A549 (cell line): ENCODE data around the gene RBMS3. TPM values are rescaled to one million over a fixed set of nuclear protein-coding genes. Genes with fewer than 3 reads are reported as not detected.

Source experiments
- ATAC-seq, 2 experiments: fragments of 200-7000 bp in 1 of 2; fragments of >200 bp in 1 of 2; cut with Nextera tagmentation in 1 of 2; cut with Tn5 transposase in 1 of 2; 3 replicates each; pipeline versions ENCODE4 v1.8.0 to v1.9.1; 2018 to 2020; ENCODE audit warnings: mild to moderate bottlenecking in 1 of 2, moderate library complexity in 1 of 2
- CTCF ChIA-PET: fragments of 300-600 bp; sonication (Branson Sonifier 250); formaldehyde crosslinking; extraction: SDS; loops from one replicate; lab custom pipeline; 2021; ENCODE audit warnings: antibody characterized with exemption, inconsistent platforms; lab: Yijun Ruan, JAX
- POLR2A ChIA-PET: fragments of 350-600 bp; formaldehyde crosslinking; extraction: SDS; loops from one replicate; lab custom pipeline; 2021; ENCODE audit warnings: antibody characterized with exemption, inconsistent platforms; lab: Yijun Ruan, JAX
- DNase-seq, 2 experiments: peaks; one replicate each; pipeline versions ENCODE4 v3.0.0 to v3.0.0-alpha.2; 2011 to 2016; ENCODE audit warnings: low read depth in 1 of 2, low spot score in 1 of 2
- FAIRE-seq: peaks from 2 replicates; lab custom pipeline; 2011; peaks lifted over from hg19 to GRCh38; lab: Jason Lieb, UNC
- H3K27ac ChIP-seq, 2 experiments: fragments of >200 bp; sonication (Bioruptor Twin); formaldehyde crosslinking; 3 replicates each; pipeline ENCODE4 v1.5.1; 2016 to 2017
- H3K4me1 ChIP-seq: fragments of >200 bp; sonication (Bioruptor Twin); formaldehyde crosslinking; 3 replicates; pipeline ENCODE4 v1.6.1; 2016
- H3K4me2 ChIP-seq: fragments of >200 bp; sonication (Bioruptor Twin); formaldehyde crosslinking; 3 replicates; pipeline ENCODE4 v1.6.1; 2016
- H3K4me3 ChIP-seq: fragments of >200 bp; sonication (Bioruptor Twin); formaldehyde crosslinking; 3 replicates; pipeline ENCODE4 v1.5.1; 2016
- H3K9me3 ChIP-seq: fragments of >200 bp; sonication (Bioruptor Twin); formaldehyde crosslinking; 3 replicates; pipeline ENCODE4 v1.6.1; 2016
- CBX8 ChIP-seq: fragments of 200-600 bp; sonication (generic); IDR thresholded peaks from 2 replicates; pipeline ENCODE4 v1.6.1; 2016
- CEBPB ChIP-seq, 2 experiments: fragments of >200 bp in 1 of 2; sonication (Bioruptor Twin) in 1 of 2; formaldehyde crosslinking in 1 of 2; IDR thresholded peaks; 2 replicates each; pipeline ENCODE4 v1.6.1; 2012 to 2016
- CTCF ChIP-seq: fragments of >200 bp; sonication (Bioruptor Twin); formaldehyde crosslinking; IDR thresholded peaks from 3 replicates; pipeline ENCODE4 v1.5.1; 2016
- E2F6 ChIP-seq: IDR thresholded peaks from 2 replicates; pipeline ENCODE4 v1.6.1; 2012; ENCODE audit warnings: low read depth, borderline replicate concordance
- EP300 ChIP-seq, 2 experiments: fragments of >200 bp; sonication (Bioruptor Twin); formaldehyde crosslinking; IDR thresholded peaks; 2 replicates in 1 of 2; 3 replicates in 1 of 2; pipeline ENCODE4 v1.6.1; 2016 to 2017
- ESRRA ChIP-seq: fragments of 150-350 bp; IDR thresholded peaks from 2 replicates; pipeline ENCODE4 v1.6.1; 2014; ENCODE audit warnings: mild to moderate bottlenecking, low read length, borderline replicate concordance
- FOSB ChIP-seq: fragments of 250-450 bp; sonication (Bioruptor Pico); IDR thresholded peaks from 2 replicates; pipeline ENCODE4 v1.5.0; 2020; ENCODE audit warnings: mild to moderate bottlenecking, moderate library complexity
- FOSL2 ChIP-seq, 2 experiments: fragments of 450-650 bp in 1 of 2; fragments of >200 bp in 1 of 2; sonication (Bioruptor Twin) in 1 of 2; formaldehyde crosslinking; IDR thresholded peaks; 2 replicates each; pipeline versions ENCODE4 v1.5.0 to v1.6.1; 2016 to 2020; ENCODE audit warnings: mild to moderate bottlenecking in 1 of 2, moderate library complexity in 1 of 2
- HMGXB4 ChIP-seq: fragments of 250-450 bp; sonication (Bioruptor Pico); IDR thresholded peaks from 2 replicates; pipeline ENCODE4 v1.5.0; 2021; ENCODE audit warnings: mild to moderate bottlenecking, moderate library complexity, borderline replicate concordance
- HOXA7 ChIP-seq: fragments of 250-450 bp; sonication (Bioruptor Pico); IDR thresholded peaks from 2 replicates; pipeline ENCODE4 v1.5.0; 2020; ENCODE audit warnings: mild to moderate bottlenecking, moderate library complexity
- PBX3 ChIP-seq: IDR thresholded peaks from 2 replicates; pipeline ENCODE4 v1.6.1; 2012
- RARB ChIP-seq: fragments of 250-450 bp; sonication (Bioruptor Pico); IDR thresholded peaks from 2 replicates; pipeline ENCODE4 v1.8.0; 2021; ENCODE audit warnings: mild to moderate bottlenecking, moderate library complexity
- RFX5 ChIP-seq: fragments of 450-650 bp; IDR thresholded peaks from 2 replicates; pipeline ENCODE4 v1.7.1; 2014; ENCODE audit warnings: antibody characterized with exemption, mild to moderate bottlenecking, moderate library complexity
- SREBF2 ChIP-seq: fragments of 450-650 bp; IDR thresholded peaks from 2 replicates; pipeline ENCODE4 v1.6.1; 2014; ENCODE audit warnings: mild to moderate bottlenecking, moderate library complexity
- TFCP2L1 ChIP-seq: fragments of 250-450 bp; sonication (Bioruptor Pico); IDR thresholded peaks from 2 replicates; pipeline ENCODE4 v1.5.0; 2021; ENCODE audit warnings: mild to moderate bottlenecking
- ZFP36 ChIP-seq: fragments of 450-650 bp; IDR thresholded peaks from 2 replicates; pipeline ENCODE4 v1.6.1; 2014; ENCODE audit warnings: borderline replicate concordance; ENCODE audit not compliant: partially characterized antibody
- ZNF302 ChIP-seq: fragments of 250-450 bp; sonication (Bioruptor Pico); IDR thresholded peaks from 2 replicates; pipeline ENCODE4 v1.9.0; 2021; ENCODE audit warnings: inconsistent platforms, mild to moderate bottlenecking, moderate library complexity
- WGBS: methylation state at CpG from one replicate; pipeline ENCODE4 v1.1.6; 2017; ENCODE audit errors: missing lambda C conversion rate; 5-methylcytosine and 5-hydroxymethylcytosine counted together
- polyA plus RNA-seq, 4 experiments: library from polyadenylated mRNA; depleted of rRNA in 3 of 4; stranded (reverse); fragments of >200 nt; fragmentation: RNase III in 1 of 4; extraction: RNeasy Plus Mini Kit Qiagen cat#74134 plus additional on column Dnase treatment in 1 of 4; gene quantifications; 2 replicates in 3 of 4; 3 replicates in 1 of 4; pipeline ENCODE4 v1.2.3, GENCODE V29; 2011 to 2017

The RBMS3 gene
- polyA plus RNA-seq, 2 of the 4 experiments (the other 2 are of a cell fraction): 0.92 to 4.1 TPM

- Histone ChIP-seq H3K4me2 (peak overlapping the region; percentile 84), H3K27ac (peak overlapping the region; percentile 38 to 52; a peak in 2 of 6 replicates)
- POLR2A ChIA-PET: no interaction called here
- no peak for TF ChIP-seq PBX3
- TF ChIP-seq TFCP2L1: no peak
- TF ChIP-seq, all 56 proteins: peak for 0
- ATAC-seq: no peak
- 72% methylated on average over 5 of the region's 5 CpGs for WGBS
- H3K4me3 ChIP-seq: no peak overlapping the region; the same call in 2 of the 3 replicates
- CTCF ChIA-PET: no interaction called here
- peaks cover 65% of the 10 kb centered on the region for H3K4me1 ChIP-seq
- DNase-seq: no peak
- no peak for FAIRE-seq
- H3K9me3 ChIP-seq: no peaks in the 10 kb centered on the region
These were observed 5.8 kb downstream of the RBMS3 start for GRCh38 chr3:29286478-29287240.

- ATAC-seq (no peak), DNase-seq (no peak), FAIRE-seq (peak; percentile 56)
- 60% methylated on average over 2 of the region's 2 CpGs for WGBS
- ChIA-PET CTCF (no interaction called here), POLR2A (no interaction called here)
- H3K4me3 ChIP-seq: no peak overlapping the region
- H3K4me1 ChIP-seq: peaks cover 43% of the 10 kb centered on the region
- TF ChIP-seq HOXA7: no peak
- TF ChIP-seq CTCF: no peak
- no peak for TF ChIP-seq RFX5
- no peak for TF ChIP-seq E2F6
- TF ChIP-seq SREBF2: no peak
- no peak for TF ChIP-seq RARB
- no peak for TF ChIP-seq FOSB (CRISPR knock-in tag)
- TF ChIP-seq CBX8: no peak
- TF ChIP-seq FOSL2 (IDR thresholded peaks at IDR 0.05): no peak
- TF ChIP-seq FOSL2 (CRISPR knock-in tag; IDR thresholded peaks at IDR 0.05): no peak
- TF ChIP-seq ZFP36: no peak
- no peak for TF ChIP-seq HMGXB4 (CRISPR knock-in tag)
- no peak for TF ChIP-seq ZNF302
- TF ChIP-seq ESRRA: no peak
- H3K9me3 ChIP-seq: no peaks in the 10 kb centered on the region
- peak overlapping the region; percentile 22; the same call in 2 of the 3 replicates for H3K4me2 ChIP-seq
- no peak overlapping the region for H3K27ac ChIP-seq
These were observed 9.7 kb downstream of the RBMS3 start for GRCh38 chr3:29290596-29290995.

- DNase-seq: no peak
- H3K4me3 ChIP-seq: no peak overlapping the region
- H3K27ac ChIP-seq: no peak overlapping the region
- H3K4me1 ChIP-seq: peaks cover 35% of the 10 kb centered on the region
- TF ChIP-seq EP300 (IDR thresholded peaks at IDR 0.05) (no peak), CEBPB (IDR thresholded peaks at IDR 0.05) (peak; percentile 68 to 79; a peak in 3 of 4 replicates)
- ChIA-PET CTCF (no interaction called here), POLR2A (no interaction called here)
- H3K4me2 ChIP-seq: peak overlapping the region; percentile 22; the same call in 2 of the 3 replicates
- no peaks in the 10 kb centered on the region for H3K9me3 ChIP-seq
- peak; percentile 23 for FAIRE-seq
- WGBS: 79% methylated on average over 4 of the region's 4 CpGs
- ATAC-seq: no peak
These were observed 10.6 kb downstream of the RBMS3 start for GRCh38 chr3:29291260-29291981.
